ENCODE data around the gene FKRP. TPM values are rescaled to one million over a fixed set of nuclear protein-coding genes. Genes with fewer than 3 reads are reported as not detected.

Gene FKRP
- polyA plus RNA-seq, 5 donors: 20.0 to 30.4 (median 24.5) TPM

GRCh38 chr19:46731007-46731501 lies 14.8 kb upstream of the FKRP start:
- no peak for DNase-seq

- DNase-seq: no peak
These were observed 14.3 kb upstream of the FKRP start for GRCh38 chr19:46731584-46731983.

GRCh38 chr19:46732172-46732938 lies 13.5 kb upstream of the FKRP start:
- no peak for DNase-seq

DNA sequence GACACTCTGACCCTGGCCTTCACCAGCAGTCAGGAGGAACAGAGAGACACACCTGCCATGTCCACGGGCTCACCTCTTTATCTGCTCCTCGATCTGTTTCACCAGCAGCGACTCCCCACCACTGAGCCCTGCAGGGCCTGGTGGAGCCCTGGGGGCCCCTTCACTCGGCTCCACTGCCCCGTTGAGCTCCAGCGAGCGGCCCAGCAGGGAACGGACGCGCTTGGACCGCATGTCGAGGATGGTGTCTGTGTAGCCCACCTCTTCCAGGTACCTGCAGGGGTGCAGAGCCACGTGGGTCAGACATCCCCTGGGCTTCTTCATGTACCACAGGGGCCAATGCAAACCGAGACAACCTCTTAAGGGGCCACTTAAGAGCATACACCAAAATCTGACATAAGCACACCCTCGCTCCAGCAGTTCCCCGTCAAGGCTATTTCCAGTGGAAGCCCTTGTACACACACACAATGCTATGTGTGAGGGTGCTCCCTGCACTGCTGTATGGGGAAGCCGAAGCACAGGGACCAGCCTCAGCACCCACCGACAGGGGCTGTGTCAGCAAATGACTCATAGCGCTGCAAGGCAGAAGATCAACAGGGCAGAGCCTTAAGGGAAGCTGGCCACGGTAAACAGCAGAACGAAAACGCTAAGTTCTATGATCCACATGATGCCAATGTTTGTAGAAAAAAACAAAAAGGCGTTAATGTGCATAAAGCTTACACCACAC lies 12.7 kb upstream of the FKRP start:
- no peak for DNase-seq

GRCh38 chr19:46733690-46734292 lies 12.1 kb upstream of the FKRP start:
- DNase-seq: no peak

DNA sequence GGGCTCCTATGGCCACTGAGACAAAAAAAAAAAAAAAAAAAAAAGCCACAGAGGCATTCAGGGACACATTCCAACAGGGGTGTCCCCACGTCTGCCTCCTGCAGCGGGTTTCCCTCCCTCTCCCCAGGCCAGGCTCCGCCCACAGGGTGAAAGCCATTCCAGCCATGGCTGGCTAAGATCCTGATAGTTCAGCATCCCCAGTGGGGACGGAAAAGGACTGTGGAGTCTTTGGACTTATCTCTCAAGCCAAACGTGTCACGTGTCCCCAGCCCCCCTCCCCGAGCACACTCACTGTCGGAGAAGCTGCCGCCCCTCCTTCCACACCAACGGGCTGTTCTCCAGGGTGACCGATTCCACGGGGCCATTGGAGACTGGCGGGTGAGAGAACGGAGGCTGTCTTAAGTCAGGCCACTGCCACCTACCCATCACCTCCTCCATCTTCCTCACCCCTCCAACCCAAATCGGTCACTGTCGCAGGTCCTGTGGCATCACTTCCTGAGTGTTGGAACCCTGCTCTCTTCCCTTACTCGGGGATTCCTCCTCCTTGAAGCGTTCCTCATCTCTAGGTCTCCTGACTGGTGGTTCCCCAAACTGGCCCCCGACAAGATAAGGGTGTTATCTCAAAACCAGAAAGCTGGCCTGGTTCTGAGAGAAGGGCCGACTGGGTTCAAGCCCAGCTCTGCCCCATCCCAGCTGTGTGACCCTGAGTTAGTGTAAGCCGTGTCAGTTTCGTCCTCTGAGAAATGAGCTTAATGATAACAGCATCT lies 9.1 kb upstream of the FKRP start:
- DNase-seq: no peak

GRCh38 chr19:46737298-46737654 lies 8.6 kb upstream of the FKRP start:
- no peak for DNase-seq

GRCh38 chr19:46737761-46738171 lies 8.1 kb upstream of the FKRP start:
- no peak for DNase-seq

DNA sequence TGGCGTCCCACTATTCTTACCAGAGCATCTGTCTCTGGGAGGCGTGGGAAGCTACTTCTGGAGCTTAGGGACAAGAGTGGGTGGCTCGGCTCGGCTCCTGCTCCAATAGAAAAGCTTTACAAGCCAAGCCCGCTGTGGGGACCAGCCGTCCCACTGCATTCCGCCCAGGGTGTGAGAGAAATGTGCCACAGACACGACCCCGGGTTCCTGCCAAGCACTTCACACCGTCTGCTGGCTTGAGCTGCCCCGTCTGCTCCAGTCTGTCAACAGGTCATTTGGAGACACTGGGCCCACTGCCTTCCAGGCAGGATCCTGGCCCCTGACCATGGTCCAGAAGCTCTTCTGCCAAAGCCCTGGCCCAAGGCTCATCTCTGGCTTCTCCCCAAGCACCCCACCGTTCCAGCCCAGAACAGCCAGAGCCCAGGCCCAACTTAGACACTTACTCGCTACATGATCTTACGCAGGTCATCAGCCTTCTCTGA lies 6.5 kb upstream of the FKRP start:
- DNase-seq: peak; percentile 72 to 79

- DNase-seq: no peak
These were observed 4.4 kb upstream of the FKRP start for GRCh38 chr19:46741447-46741846.

GRCh38 chr19:46742926-46743480 lies 2.9 kb upstream of the FKRP start:
- DNase-seq: no peak

DNA sequence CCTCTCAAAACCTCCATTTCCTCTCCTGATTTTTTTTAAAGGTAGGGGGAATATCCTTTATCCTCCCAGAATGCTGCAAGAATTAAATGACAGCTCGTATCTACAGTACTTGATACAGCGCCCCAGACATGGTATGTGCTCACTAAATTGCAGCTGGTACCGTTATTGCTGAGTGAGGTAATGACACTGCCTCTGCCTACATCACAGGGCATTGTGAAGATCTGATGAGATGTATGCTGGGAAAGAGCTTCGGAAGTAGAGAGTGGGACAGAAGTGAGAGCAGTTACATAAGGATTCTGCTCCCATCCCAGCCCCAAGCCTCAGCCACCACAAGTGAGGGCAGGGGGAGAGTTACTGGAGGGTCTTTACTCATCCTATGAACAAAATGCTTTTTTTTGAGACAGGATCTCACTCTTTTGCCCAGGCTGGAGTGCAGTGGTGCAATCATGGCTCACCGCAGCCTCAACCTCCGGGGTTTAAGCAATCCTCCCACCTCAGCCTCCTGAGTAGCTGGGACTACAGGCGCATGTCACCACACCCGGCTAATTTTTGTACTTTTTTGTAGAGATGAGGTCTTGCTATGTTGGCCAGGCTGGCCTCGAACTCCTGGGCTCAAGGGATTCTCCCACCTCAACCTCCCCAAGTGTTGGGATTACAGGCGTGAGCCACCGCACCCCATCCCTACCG lies 1.7 kb upstream of the FKRP start:
- DNase-seq: no peak

GRCh38 chr19:46745030-46745429 lies 827 bp upstream of the FKRP start:
- DNase-seq: no peak

- DNase-seq: peak in 1 of 2 donors; percentile 57
These were observed 612 bp downstream of the FKRP start, which contains the start of gene STRN4 for GRCh38 chr19:46746281-46747057. STRN4 (minus strand) TSS chr19:46746450; CDS start chr19:46746430, 20 bp downstream.

GRCh38 chr19:46748325-46749109 lies 2.7 kb downstream of the FKRP start:
- DNase-seq: no peak

DNA sequence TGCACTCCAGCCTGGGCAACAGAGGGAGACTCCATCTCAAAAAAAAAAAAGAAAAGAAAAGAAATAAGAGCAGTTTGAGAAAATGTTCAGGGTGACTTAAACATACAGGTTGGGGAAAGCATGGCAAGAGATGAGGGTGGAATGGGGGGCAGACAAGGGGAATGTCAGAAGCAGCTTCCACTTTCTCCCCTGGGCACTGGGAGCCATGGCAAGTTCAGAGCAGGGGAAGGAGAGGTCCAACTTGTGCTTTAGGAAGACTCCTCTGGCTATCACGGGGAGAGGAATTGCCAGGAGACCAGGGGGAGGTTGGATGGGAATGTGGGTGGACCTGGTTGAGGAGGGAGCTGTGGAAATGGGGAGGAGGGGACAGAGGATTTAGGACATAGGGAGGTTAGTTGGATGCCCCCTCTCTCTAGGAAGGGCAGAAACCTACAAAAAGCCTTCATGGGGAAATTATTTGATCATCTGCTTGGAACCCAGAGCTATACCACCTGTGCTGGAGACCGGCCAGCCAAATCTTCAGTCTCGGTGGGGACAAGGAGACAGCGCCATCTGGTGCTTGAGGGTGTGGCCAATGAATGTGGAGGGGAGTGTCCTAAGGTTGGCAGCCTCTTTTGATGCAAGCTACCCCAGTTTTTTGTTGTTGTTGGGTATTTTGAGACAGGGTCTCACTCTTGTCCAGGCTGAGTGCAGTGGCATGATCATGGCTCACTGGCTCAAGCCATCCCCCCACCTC lies 7.7 kb downstream of the FKRP start:
- no peak for DNase-seq

DNA sequence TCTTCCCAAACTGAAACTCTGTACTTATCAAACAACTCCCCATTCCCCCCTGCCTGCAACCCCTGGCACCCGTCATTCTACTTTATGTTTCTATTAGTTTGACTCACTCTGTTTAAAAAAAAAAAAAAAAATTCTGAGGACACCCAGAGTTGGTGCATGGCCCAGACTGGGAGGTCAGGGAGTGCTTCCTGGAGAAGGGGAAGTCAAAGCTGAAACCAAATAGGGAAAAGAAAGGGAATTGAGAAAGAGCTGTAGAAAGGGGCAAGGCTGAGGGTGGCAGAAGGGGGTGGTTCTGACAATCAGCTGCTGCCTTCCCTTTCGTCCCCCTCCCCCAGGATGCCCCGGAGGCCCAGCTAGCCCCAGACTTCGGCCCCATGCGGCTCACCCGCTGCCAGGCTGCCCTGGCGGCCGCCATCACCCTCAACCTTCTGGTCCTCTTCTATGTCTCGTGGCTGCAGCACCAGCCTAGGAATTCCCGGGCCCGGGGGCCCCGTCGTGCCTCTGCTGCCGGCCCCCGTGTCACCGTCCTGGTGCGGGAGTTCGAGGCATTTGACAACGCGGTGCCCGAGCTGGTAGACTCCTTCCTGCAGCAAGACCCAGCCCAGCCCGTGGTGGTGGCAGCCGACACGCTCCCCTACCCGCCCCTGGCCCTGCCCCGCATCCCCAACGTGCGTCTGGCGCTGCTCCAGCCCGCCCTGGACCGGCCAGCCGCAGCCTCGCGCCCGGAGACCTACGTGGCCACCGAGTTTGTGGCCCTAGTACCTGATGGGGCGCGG lies 9.4 kb downstream of the FKRP start:
- no peak for DNase-seq

All from right lung (tissue), 5 donors.